CD4-positive, alpha-beta T cell treated with Interleukin-6 for 4 hours (primary cell): ENCODE data around the gene RPS6KA4.
"Not testable (repeated sequence)": the region's sequence is repeated elsewhere in the genome, so short reads cannot be mapped to it uniquely, and the experiment has no call there.

Experiments
- DNase-seq: peaks from one replicate; pipeline ENCODE4 v3.0.0-alpha.2; 2020; ENCODE audit warnings: mixed read lengths

RPS6KA4 gene

GRCh38 chr11:64358907-64359711 is at the start of gene RPS6KA4:
Gene RPS6KA4, plus strand, starts transcription at chr11:64359162. Its CDS starts 74 bp downstream, at chr11:64359236.
- DNase-seq, result peak; percentile 66

GRCh38 chr11:64312947-64313346 is 46.0 kb upstream of the RPS6KA4 start:
- DNase-seq, result no peak

- DNase-seq, result no peak
Measured at GRCh38 chr11:64313491-64314145, 45.3 kb upstream of the RPS6KA4 start.

GRCh38 chr11:64314146-64314804 is 44.7 kb upstream of the RPS6KA4 start:
- DNase-seq, result no peak

GRCh38 chr11:64314805-64315561 is 44.0 kb upstream of the RPS6KA4 start:
- no peak for DNase-seq

GRCh38 chr11:64315667-64316526 is 43.1 kb upstream of the RPS6KA4 start:
- not testable (repeated sequence) for DNase-seq

GRCh38 chr11:64316672-64317324 is 42.2 kb upstream of the RPS6KA4 start:
- DNase-seq, result peak; percentile 46

- DNase-seq, result peak; percentile 97
Measured at GRCh38 chr11:64317325-64317960, 41.5 kb upstream of the RPS6KA4 start, which contains the start of gene TRMT112. Gene TRMT112, minus strand, starts transcription at chr11:64317559. Its CDS starts 33 bp downstream, at chr11:64317526.

- peak; percentile 96 for DNase-seq
Measured at GRCh38 chr11:64317961-64318765, 40.8 kb upstream of the RPS6KA4 start, which contains the start of gene PRDX5. Gene PRDX5, plus strand, starts transcription at chr11:64318121. Its CDS starts 95 bp downstream, at chr11:64318216.

- no peak for DNase-seq
Measured at GRCh38 chr11:64318766-64319761, 39.9 kb upstream of the RPS6KA4 start.

GRCh38 chr11:64320556-64320955 is 38.4 kb upstream of the RPS6KA4 start:
- no peak for DNase-seq

GRCh38 chr11:64321026-64321425 is 37.9 kb upstream of the RPS6KA4 start:
- no peak for DNase-seq

GRCh38 chr11:64321533-64321932 is 37.4 kb upstream of the RPS6KA4 start:
- DNase-seq, result no peak

GRCh38 chr11:64322925-64323260 is 36.1 kb upstream of the RPS6KA4 start:
- DNase-seq, result no peak

GRCh38 chr11:64323373-64323772 is 35.6 kb upstream of the RPS6KA4 start:
- no peak for DNase-seq

GRCh38 chr11:64323984-64324383 is 35.0 kb upstream of the RPS6KA4 start:
- DNase-seq, result not testable (repeated sequence)

- DNase-seq, result no peak
Measured at GRCh38 chr11:64324692-64325469, 34.1 kb upstream of the RPS6KA4 start.

- DNase-seq, result no peak
Measured at GRCh38 chr11:64327375-64327774, 31.6 kb upstream of the RPS6KA4 start.
